Measurements from ENCODE around the gene SPEM3.

SPEM3 gene

GRCh38 chr17:7441266-7441665, 12.6 kb downstream of the SPEM3 start:
- ChIA-PET CTCF (interaction anchor here (0.9 to 3.1 kb wide), 7 partner anchors 13 to 247 kb away, joined by 3 to 16 read pairs (median 3); partner anchors contain the start of genes TMEM95, TP53 and WRAP53), POLR2A (interaction anchor here (0.6 to 2.1 kb wide), 4 partner anchors 37 to 75 kb away, joined by 3 to 6 read pairs (median 4); partner anchors contain the start of genes TMEM256 and ZBTB4)
- no peak for DNase-seq (ENCODE audit: low read depth, low spot score)
- TF ChIP-seq CTCF (IDR thresholded peaks at IDR 0.05; ENCODE audit: insufficient read depth, low read length, missing control alignments) = no peak
- H3K4me3 ChIP-seq (ENCODE audit: low read depth, low read length) = no peak overlapping the region

DNA sequence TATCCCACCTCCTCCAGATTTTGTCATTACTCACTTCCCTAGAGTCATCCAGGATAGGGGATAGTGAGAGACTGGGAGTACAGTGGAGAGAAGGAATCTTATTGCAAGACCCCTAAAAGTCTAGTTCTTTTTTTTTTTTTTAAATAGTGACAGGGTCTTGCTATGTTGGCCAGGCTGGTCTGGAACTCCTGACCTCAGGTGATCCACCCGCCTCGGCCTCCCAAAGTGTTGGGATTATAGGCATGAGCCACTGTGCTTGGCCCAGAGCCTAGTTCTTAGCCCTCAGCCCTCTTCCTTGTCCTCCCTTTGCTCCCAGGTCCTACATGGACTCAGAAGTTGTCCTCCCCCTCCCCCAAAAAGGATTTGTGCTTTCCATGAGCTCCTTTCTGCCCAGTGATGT, 13.5 kb downstream of the SPEM3 start:
- ChIA-PET CTCF (interaction anchor here (1.1 to 3.1 kb wide), 4 partner anchors 12 to 86 kb away, joined by 3 to 16 read pairs (median 4); partner anchors contain the start of gene TMEM95), POLR2A (interaction anchor here (0.7 kb wide), 1 partner anchor 38 kb away, joined by 3 read pairs; the partner anchor contains the start of gene TMEM256)
- TF ChIP-seq CTCF (IDR thresholded peaks at IDR 0.05; ENCODE audit: insufficient read depth, low read length, missing control alignments) = no peak
- no peak for DNase-seq (ENCODE audit: low read depth, low spot score)
- no peak overlapping the region for H3K4me3 ChIP-seq (ENCODE audit: low read depth, low read length)

- DNase-seq (ENCODE audit: low read depth, low spot score) = no peak
- no peak overlapping the region for H3K4me3 ChIP-seq (ENCODE audit: low read depth, low read length)
- CTCF ChIA-PET = interaction anchor here (0.9 to 8.8 kb wide), 6 partner anchors 7 to 171 kb away, joined by 3 to 62 read pairs (median 3); partner anchors contain the start of genes FXR2, SENP3 and TMEM102
- no peak for TF ChIP-seq CTCF (IDR thresholded peaks at IDR 0.05; ENCODE audit: insufficient read depth, low read length, missing control alignments)
- POLR2A ChIA-PET = interaction anchor here (0.7 to 1.2 kb wide), 3 partner anchors 11 to 49 kb away, joined by 3 to 10 read pairs (median 4); partner anchors contain the start of genes PLSCR3 and POLR2A
Observed at GRCh38 chr17:7443499-7444485, 15.1 kb downstream of the SPEM3 start.

DNA sequence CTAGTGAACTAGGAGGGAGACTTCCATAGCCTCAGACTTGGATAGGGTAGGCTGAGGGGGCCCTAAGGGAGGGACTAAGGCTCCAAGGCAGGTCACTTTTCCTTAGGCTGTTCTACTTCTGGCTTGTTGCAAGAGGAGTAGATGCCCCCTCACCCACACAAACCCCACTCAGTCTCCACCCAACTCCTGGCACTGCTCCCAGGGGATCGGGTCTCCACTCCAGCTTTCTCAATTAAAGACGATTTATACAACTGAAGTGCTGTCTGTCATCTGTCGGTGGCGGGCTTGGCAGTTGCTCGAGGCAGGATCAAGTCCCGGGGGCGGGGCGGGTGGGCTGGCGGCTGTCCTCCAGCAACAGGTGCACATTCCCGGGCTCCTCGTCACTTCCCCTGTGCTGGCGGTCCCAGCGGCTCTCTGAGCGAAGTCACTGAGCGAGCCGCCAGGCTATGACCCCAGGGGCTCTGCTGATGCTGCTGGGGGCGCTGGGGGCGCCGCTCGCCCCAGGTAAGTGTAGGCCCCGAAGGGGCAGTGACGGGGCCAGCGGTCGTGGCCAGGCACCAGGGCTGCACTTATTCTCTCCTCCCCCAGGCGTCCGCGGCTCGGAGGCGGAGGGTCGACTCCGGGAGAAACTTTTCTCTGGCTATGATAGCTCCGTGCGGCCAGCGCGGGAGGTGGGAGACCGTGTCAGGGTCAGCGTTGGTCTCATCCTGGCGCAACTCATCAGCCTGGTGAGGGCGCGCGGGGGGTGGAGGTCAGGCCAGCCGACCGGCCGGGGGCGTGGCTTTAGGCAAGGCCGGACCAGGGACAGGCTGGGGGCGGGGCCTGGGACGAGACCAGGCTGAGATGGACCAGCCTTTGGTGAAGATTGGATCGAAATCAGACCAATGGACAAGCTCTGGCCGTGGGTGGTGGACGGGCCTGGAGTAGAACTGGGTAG, 16.3 kb downstream of the SPEM3 start, which contains the start of gene CHRNB1:
TSS of gene CHRNB1 (plus strand) at position 380 of the 937 bp plus-strand sequence. CDS start at position 447, 67 bp downstream.
- POLR2A ChIA-PET = interaction anchor here (0.7 to 1.4 kb wide), 4 partner anchors 10 to 51 kb away, joined by 3 to 10 read pairs (median 4); partner anchors contain the start of genes PLSCR3 and POLR2A

More for the DNA sequence above, 16.3 kb downstream of the SPEM3 start, which contains the start of gene CHRNB1:
- TF ChIP-seq CTCF (IDR thresholded peaks at IDR 0.05; ENCODE audit: insufficient read depth, low read length, missing control alignments) = no peak
- no peak for DNase-seq (ENCODE audit: low read depth, low spot score)
- CTCF ChIA-PET = interaction anchor here (1.0 to 8.8 kb wide), 7 partner anchors 9 to 170 kb away, joined by 3 to 62 read pairs (median 5); partner anchors contain the start of genes FXR2, SENP3, TMEM102 and TMEM95
- peak within 1 kb of the TSS; percentile 36 for H3K4me3 ChIP-seq (ENCODE audit: low read depth, low read length)
